Chondrocyte (in vitro differentiated cells): ENCODE measurements around the gene CCDC27. TPM values are rescaled to one million over a fixed set of nuclear protein-coding genes. Genes with fewer than 3 reads are reported as not detected.

Source experiments
- DNase-seq: peaks from one replicate; pipeline ENCODE4 v3.0.0; 2021; ENCODE audit warnings: mixed read lengths, low spot score
- H3K27ac Mint-ChIP-seq: one replicate; pipeline ENCODE4 v1.8.0; 2021; ENCODE audit warnings: mild to moderate bottlenecking, moderate library complexity, mixed read lengths; ENCODE audit not compliant: unreplicated experiment
- H3K27me3 Mint-ChIP-seq: 2 replicates; pipeline ENCODE4 v1.8.0; 2021; ENCODE audit warnings: low read depth, mixed read lengths
- H3K36me3 Mint-ChIP-seq: 2 replicates; pipeline ENCODE4 v1.8.0; 2021; ENCODE audit warnings: low read depth, mixed read lengths
- H3K4me1 Mint-ChIP-seq: 2 replicates; pipeline ENCODE4 v1.8.0; 2021; ENCODE audit warnings: low read depth, mild to moderate bottlenecking, mixed read lengths
- H3K4me3 Mint-ChIP-seq: one replicate; pipeline ENCODE4 v1.8.0; 2021; ENCODE audit warnings: mild to moderate bottlenecking, moderate library complexity, mixed read lengths; ENCODE audit not compliant: unreplicated experiment
- H3K9me3 Mint-ChIP-seq: 2 replicates; pipeline ENCODE4 v1.8.0; 2021; ENCODE audit warnings: low read depth, mixed read lengths
- total RNA-seq: library from RNA; stranded (reverse); gene quantifications from 3 replicates; pipeline ENCODE4 v1.2.1, GENCODE V29; 2021
- TF ChIP-seq, protein P1 (sequence below): fragments of 200-600 bp; sonication (generic); IDR thresholded peaks from 2 replicates; pipeline ENCODE4 v1.5.0; 2021; ENCODE audit warnings: antibody characterized with exemption, mild to moderate bottlenecking, moderate library complexity

The CCDC27 gene
- total RNA-seq, 1 donor from 2014 or later = not detected

DNA sequence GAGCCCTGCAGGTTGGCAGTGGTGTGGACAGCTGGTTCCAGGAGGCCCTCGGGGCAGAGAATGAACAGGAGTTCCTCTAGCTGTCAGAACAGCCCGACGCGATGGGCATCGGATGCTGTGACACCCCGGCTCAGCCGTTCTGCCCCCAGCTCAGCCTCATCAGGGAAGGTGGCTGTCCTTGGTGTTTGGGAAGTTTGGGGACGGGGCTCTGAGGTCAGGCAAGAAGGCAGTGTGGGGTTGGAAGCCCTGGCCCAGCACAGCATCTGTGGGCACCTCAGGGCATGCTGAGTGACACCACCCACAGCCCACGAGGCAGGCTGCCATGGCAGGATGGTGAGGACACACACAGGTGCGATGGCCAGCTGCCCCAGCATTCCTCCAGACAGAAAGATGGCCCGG lies 40.9 kb upstream of the CCDC27 start:
- TF ChIP-seq, protein P1, sequence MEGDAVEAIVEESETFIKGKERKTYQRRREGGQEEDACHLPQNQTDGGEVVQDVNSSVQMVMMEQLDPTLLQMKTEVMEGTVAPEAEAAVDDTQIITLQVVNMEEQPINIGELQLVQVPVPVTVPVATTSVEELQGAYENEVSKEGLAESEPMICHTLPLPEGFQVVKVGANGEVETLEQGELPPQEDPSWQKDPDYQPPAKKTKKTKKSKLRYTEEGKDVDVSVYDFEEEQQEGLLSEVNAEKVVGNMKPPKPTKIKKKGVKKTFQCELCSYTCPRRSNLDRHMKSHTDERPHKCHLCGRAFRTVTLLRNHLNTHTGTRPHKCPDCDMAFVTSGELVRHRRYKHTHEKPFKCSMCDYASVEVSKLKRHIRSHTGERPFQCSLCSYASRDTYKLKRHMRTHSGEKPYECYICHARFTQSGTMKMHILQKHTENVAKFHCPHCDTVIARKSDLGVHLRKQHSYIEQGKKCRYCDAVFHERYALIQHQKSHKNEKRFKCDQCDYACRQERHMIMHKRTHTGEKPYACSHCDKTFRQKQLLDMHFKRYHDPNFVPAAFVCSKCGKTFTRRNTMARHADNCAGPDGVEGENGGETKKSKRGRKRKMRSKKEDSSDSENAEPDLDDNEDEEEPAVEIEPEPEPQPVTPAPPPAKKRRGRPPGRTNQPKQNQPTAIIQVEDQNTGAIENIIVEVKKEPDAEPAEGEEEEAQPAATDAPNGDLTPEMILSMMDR = no peak
- no peak overlapping the region for H3K4me3 Mint-ChIP-seq
- no peak overlapping the region for H3K27ac Mint-ChIP-seq
- no peaks in the 10 kb centered on the region for H3K9me3 Mint-ChIP-seq
- no peaks in the 10 kb centered on the region for H3K36me3 Mint-ChIP-seq
- DNase-seq = no peak
- no peaks in the 10 kb centered on the region for H3K4me1 Mint-ChIP-seq
- peaks cover 34% of the 10 kb centered on the region for H3K27me3 Mint-ChIP-seq

DNA sequence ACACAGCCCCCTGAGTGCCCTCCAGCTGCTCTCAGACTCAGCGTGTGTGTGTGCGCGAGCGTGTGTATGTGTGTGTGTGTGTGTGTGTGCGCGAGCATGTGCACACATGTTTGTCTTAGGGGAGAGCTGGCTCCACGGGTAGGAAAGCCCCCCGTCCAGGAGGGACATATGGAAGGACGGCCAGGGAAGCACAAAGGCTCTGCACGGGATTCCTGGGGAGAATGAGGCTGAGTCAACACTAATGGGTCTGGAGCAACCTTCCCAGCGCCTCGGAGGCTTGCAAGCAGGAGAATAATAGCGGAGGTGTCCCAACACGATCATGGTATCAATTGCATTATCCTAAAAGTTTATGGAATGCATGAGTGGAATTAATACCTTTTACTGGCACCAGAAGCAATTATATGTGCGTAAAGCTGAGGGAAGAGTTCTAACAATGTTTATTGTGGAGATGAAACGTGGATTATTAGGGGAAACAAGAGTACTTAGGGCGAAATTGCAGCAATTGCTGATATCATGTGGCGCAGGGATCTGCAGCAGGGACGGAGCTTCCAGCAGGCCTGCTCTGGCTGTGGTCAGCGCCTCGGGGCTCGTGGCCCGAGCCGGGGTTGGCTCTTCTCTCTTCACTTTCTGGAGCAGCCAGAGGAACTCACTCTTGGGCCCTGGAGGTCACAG lies 40.3 kb upstream of the CCDC27 start:
- no peaks in the 10 kb centered on the region for H3K9me3 Mint-ChIP-seq

DNA sequence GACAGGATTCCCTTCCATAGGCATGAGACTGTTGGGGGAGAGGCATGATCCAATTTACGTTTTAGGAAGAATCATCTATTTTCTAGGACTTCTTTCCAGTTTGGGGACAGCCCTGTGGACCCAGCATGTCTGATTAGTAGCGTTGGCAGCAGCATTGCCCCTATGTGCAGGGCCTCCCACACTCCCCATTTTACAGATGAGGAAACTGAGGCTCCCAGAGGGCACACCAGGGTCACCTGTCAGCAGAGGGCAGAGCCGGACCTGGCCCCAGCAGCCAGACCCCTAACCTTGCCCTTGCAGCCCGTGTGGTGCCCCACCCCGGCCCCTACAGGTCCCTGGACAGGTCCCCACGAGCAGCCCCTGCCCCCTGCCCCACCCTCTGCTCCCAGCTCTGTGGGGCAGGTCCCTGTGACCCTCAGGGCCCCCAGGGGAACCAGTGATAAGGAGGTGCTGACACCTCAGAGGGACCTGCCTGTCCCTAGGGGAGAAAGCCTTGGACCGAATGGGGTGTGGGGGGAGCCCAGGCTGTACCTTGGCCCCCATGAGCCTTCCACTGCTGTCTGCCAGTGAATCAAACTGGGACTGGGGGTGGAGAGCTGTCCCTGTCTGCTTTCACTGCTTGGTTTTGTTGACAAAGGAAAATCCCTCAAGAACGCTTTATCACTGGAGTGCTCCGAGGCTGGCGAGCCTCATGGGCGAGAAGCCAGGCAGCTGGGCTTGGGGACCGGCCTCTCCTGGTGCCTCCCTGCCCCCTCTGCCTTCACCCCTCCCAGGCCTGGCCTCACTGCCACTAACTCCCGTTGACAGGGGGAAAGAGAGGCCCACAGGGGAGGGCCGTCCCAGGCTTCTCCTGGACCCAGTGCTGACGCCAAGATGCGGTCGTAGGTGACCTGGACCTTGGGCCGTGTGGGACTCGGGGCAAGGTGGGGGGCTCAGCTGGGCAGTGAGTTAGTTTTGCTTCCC lies 39.4 kb upstream of the CCDC27 start:
- Mint-ChIP-seq H3K4me3 (no peak overlapping the region), H3K27ac (no peak overlapping the region), H3K4me1 (no peaks in the 10 kb centered on the region), H3K36me3 (no peaks in the 10 kb centered on the region), H3K27me3 (peaks cover 30% of the 10 kb centered on the region), H3K9me3 (no peaks in the 10 kb centered on the region)
- DNase-seq = no peak
- TF ChIP-seq, protein P1 = no peak

More for the DNA sequence above, 40.3 kb upstream of the CCDC27 start:
- peaks cover 34% of the 10 kb centered on the region for H3K27me3 Mint-ChIP-seq
- no peak for DNase-seq
- no peaks in the 10 kb centered on the region for H3K4me1 Mint-ChIP-seq
- no peaks in the 10 kb centered on the region for H3K36me3 Mint-ChIP-seq
- TF ChIP-seq, protein P1 = no peak
- no peak overlapping the region for H3K4me3 Mint-ChIP-seq
- H3K27ac Mint-ChIP-seq = no peak overlapping the region

DNA sequence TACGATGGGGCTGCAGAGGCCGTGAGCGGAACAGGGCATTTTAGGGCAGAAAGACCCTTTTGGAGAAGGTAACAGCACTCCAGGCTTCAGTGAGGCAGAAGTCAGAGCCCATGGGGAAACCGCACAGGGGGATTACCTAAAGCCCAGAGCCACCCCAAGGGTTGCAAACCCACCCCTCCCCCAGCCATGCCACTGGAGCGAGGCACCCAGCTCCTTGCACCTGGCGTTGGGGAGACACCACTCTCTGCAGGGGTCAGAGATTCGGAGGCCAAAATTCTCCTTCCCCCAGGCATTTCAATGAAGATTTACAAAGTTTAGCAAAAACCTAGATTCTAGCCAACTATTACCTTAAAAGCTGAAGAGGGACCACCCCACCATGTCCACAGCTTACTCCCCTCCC lies 38.4 kb upstream of the CCDC27 start:
- H3K27ac Mint-ChIP-seq = no peak overlapping the region
- H3K4me1 Mint-ChIP-seq = no peaks in the 10 kb centered on the region
- TF ChIP-seq, protein P1 = no peak
- H3K36me3 Mint-ChIP-seq = no peaks in the 10 kb centered on the region
- no peak overlapping the region for H3K4me3 Mint-ChIP-seq
- peaks cover 25% of the 10 kb centered on the region for H3K27me3 Mint-ChIP-seq
- H3K9me3 Mint-ChIP-seq = no peaks in the 10 kb centered on the region
- no peak for DNase-seq

DNA sequence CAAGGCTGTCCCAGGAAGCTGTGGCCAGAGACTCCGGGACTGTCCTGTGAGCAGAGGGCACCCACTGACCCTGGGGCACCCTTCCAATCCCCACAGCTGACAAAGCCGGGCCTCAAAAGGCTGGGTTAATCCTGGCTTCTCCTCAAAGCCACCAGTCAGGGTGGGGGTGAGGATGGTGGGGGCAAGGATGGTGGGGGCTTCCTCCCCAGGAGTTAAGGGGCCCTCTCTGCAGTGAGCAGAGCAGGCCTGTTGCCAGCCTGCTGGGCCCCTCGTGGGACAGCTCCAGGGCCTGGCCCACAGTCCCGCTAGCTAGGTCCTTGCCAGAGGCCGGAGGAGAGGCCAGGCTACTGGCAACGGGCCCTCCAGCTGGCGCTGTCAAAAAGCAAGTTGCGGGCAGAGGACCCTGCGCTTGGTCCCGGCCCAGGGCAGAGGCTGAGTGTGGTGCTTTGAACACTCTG lies 37.9 kb upstream of the CCDC27 start:
- Mint-ChIP-seq H3K4me1 (no peaks in the 10 kb centered on the region), H3K27ac (no peak overlapping the region), H3K36me3 (no peaks in the 10 kb centered on the region), H3K4me3 (no peak overlapping the region), H3K9me3 (no peaks in the 10 kb centered on the region), H3K27me3 (peaks cover 25% of the 10 kb centered on the region)
- TF ChIP-seq, protein P1 = no peak
- DNase-seq = no peak
